AG04449 (cell line): ENCODE data around the gene ANKIB1.

Source experiments
- CTCF ChIA-PET: fragments of 350-600 bp; formaldehyde crosslinking; extraction: SDS; loops from one replicate; lab custom pipeline; 2021; ENCODE audit warnings: antibody characterized with exemption; lab: Yijun Ruan, JAX
- POLR2A ChIA-PET: fragments of 400-600, 350-600 bp; formaldehyde crosslinking; extraction: SDS; loops from one replicate; lab custom pipeline; 2020; ENCODE audit warnings: antibody characterized with exemption, inconsistent platforms; lab: Yijun Ruan, JAX
- DNase-seq: peaks from one replicate; pipeline ENCODE4 v3.0.0-alpha.2; 2010; ENCODE audit warnings: low read depth, low spot score
- H3K4me3 ChIP-seq: 2 replicates; pipeline ENCODE4 v1.5.1; 2011; ENCODE audit warnings: low read depth, mild to moderate bottlenecking, control low read depth, low read length
- TF ChIP-seq, protein P1 (sequence below): IDR thresholded peaks from one replicate; pipeline ENCODE4 v1.5.1; 2011; ENCODE audit warnings: mild to moderate bottlenecking, moderate library complexity, low read length, control low read depth, inconsistent platforms; ENCODE audit not compliant: insufficient read depth; ENCODE audit errors: missing control alignments

The ANKIB1 gene

DNA sequence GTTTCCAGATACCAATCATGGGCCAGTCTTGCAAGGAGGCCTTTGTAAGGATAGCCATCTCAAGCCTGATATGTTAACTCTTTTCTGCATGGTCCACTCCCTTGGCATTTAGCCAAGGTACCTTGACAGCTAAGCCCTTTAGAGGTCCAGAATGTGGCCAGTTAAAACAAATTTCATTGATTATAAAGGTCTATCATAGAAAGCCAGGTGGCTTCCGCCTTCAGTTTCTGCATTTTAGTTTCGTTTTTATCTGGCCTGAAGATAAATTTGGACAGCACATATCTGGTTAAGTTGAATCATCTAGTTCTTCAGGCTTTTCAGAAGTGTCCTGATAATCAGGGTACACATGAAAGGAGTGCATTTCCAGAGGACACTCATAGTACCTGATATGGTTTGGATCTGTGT is 30.7 kb downstream of the ANKIB1 start:
- DNase-seq, result no peak
- TF ChIP-seq, protein P1, sequence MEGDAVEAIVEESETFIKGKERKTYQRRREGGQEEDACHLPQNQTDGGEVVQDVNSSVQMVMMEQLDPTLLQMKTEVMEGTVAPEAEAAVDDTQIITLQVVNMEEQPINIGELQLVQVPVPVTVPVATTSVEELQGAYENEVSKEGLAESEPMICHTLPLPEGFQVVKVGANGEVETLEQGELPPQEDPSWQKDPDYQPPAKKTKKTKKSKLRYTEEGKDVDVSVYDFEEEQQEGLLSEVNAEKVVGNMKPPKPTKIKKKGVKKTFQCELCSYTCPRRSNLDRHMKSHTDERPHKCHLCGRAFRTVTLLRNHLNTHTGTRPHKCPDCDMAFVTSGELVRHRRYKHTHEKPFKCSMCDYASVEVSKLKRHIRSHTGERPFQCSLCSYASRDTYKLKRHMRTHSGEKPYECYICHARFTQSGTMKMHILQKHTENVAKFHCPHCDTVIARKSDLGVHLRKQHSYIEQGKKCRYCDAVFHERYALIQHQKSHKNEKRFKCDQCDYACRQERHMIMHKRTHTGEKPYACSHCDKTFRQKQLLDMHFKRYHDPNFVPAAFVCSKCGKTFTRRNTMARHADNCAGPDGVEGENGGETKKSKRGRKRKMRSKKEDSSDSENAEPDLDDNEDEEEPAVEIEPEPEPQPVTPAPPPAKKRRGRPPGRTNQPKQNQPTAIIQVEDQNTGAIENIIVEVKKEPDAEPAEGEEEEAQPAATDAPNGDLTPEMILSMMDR, result no peak
- CTCF ChIA-PET, result no interaction called here
- POLR2A ChIA-PET, result no interaction called here
- H3K4me3 ChIP-seq, result no peak overlapping the region

DNA sequence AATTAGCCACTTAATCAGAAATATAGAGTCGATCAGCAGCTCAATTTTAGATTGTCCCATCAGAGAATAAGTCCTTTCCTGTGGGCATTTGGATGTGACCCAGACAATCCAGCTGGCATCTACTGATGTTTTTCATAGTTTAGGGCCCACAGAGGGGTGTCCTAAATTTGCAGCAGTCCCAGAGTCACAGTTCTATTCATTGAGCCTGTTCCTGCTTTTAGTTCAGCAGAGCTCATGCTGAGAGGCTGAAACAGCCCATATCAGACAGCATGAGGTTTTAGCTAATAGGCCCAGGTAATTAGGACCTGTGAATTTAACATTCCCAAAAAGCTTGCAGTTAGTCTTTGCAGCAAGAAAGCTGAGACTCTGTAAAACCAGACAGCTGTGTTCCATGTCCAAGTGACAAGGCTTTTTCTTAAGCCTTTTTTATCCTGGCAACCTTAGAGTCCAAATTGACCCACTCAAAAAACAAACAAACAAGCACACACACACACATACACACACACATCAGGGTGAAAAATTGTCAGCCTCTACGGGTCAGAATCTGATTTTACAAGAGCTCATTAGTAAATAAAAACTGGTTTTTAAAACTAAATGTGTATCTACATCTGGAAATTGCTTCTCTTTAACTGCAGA is 33.7 kb downstream of the ANKIB1 start:
- DNase-seq, result no peak
- TF ChIP-seq, protein P1, result no peak
- no peak overlapping the region for H3K4me3 ChIP-seq
- ChIA-PET CTCF (no interaction called here), POLR2A (no interaction called here)

DNA sequence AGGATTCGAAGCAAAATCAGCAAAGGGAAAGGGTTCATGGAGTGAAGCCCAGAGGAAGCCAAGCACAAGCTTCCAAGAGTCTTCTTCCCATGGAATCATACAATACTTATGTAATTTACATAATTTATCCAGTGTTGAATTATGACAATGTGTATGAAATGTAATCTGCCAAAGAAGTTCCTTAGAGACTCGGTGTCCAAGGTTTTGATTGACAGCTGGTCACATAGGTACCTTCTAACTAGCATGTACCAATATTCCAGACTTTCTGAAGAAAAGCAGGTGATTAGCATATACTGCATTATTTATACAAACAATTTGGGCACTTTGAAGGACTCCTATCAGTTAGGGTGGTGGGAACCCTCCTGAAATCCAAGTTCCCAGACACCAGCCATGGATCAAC is 35.3 kb downstream of the ANKIB1 start:
- H3K4me3 ChIP-seq, result no peak overlapping the region
- DNase-seq, result no peak
- CTCF ChIA-PET, result no interaction called here
- POLR2A ChIA-PET, result no interaction called here
- TF ChIP-seq, protein P1, result no peak

DNA sequence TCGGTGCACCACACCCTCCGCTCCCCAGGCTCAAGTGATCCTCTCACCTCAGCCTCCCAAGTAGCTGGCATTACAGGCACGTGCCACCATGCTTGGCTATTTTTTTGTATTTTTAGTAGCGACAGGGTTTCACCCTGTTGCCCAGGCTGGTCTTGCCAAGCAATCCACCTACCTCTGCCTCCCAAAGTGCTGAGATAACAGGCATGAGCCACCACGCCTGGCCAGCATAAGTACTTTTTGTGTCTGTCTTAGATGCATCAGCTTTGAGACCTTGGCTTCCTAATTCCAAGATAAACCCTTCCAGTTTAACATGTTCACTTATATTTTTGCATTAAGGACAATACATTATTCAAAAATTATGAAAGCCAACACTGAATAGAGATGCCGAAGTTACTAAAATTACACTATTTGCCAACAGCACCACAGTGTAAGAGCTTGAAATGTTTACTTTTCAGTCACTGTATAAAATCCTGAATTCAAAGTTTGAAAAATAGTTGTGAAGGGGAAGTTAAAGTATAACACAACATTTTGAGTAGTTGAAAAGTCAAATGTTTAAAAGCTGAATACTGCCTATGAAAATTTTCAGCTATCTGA is 36.5 kb downstream of the ANKIB1 start:
- POLR2A ChIA-PET, result no interaction called here
- TF ChIP-seq, protein P1, result no peak
- H3K4me3 ChIP-seq, result no peak overlapping the region
- CTCF ChIA-PET, result no interaction called here
- DNase-seq, result no peak

DNA sequence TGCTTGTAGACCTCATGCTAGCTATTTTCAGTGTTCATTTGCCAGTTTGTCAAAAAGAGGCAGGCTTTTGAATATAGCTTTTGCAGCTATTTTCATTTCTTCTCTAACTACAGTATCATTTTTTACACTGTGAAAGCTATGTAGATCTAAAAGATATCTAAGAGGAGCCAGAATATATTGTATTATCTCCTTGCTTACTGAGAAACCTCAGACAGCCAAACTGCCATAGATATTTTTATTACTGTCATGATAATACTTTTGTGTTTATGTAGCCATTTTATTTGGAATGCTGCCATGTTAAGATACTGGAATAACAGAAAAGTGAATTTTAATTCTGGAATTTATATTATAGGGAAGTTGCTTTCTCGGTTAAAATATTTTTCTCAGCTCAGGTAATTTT is 37.2 kb downstream of the ANKIB1 start:
- no peak for DNase-seq

DNA sequence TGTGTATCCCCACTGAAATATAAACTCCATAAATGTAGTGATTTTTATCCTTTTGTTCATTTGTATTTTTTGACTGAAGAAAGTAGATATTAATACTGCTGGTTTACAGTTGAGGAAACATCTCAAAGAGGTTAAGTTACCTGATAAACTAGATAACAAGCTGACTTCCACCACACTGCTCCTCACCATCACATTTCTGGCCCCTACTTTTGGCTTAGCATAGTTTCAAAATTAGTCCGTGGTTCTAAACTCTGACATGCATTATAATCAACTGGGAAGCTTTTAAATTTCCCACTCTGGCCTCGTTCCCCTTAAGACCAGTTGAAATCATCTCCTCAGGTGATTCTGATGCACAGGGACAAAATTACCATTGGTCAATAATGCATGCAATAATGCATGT is 43.5 kb downstream of the ANKIB1 start:
- H3K4me3 ChIP-seq, result no peak overlapping the region
- POLR2A ChIA-PET, result interaction anchor here (0.5 kb wide), 1 partner anchor 126 kb away, joined by 3 read pairs; no protein-coding TSS in a partner anchor
- no peak for DNase-seq
- TF ChIP-seq, protein P1, result no peak
- CTCF ChIA-PET, result interaction anchor here (1.1 kb wide), 1 partner anchor 28 kb away, joined by 3 read pairs; no protein-coding TSS in a partner anchor

More for the DNA sequence above, 37.2 kb downstream of the ANKIB1 start:
- CTCF ChIA-PET, result no interaction called here
- TF ChIP-seq, protein P1, result no peak
- POLR2A ChIA-PET, result no interaction called here
- H3K4me3 ChIP-seq, result no peak overlapping the region
